Activated naive CD4-positive, alpha-beta T cell treated with anti-CD3 and anti-CD28 coated beads for 36 hours (primary cell): ENCODE measurements around the gene GRM1. TPM values are rescaled to one million over a fixed set of nuclear protein-coding genes. Genes with fewer than 3 reads are reported as not detected.

Source experiments
- CTCF ChIA-PET: fragments of 350-600 bp; sonication (Branson Sonifier 250); formaldehyde crosslinking; loops from one replicate; lab custom pipeline; 2021; ENCODE audit warnings: antibody characterized with exemption; lab: Charles Lee
- DNase-seq: peaks from one replicate; pipeline ENCODE4 v3.0.0-alpha.2; 2020
- H3K27ac Mint-ChIP-seq: one replicate; pipeline ENCODE4 v1.8.0; 2021; ENCODE audit warnings: mild to moderate bottlenecking, mixed read lengths
- H3K27me3 Mint-ChIP-seq: one replicate; pipeline ENCODE4 v1.8.0; 2021; ENCODE audit warnings: low read depth, mixed read lengths
- H3K36me3 Mint-ChIP-seq: one replicate; pipeline ENCODE4 v1.8.0; 2021; ENCODE audit warnings: low read depth, mixed read lengths
- H3K4me1 Mint-ChIP-seq: one replicate; pipeline ENCODE4 v1.8.0; 2021; ENCODE audit warnings: low read depth, mixed read lengths
- H3K4me3 Mint-ChIP-seq: one replicate; pipeline ENCODE4 v1.8.0; 2021; ENCODE audit warnings: mild to moderate bottlenecking, moderate library complexity, mixed read lengths
- H3K9me3 Mint-ChIP-seq: one replicate; pipeline ENCODE4 v1.8.0; 2021; ENCODE audit warnings: mixed read lengths
- intact Hi-C: fragments of 100-400 bp; cut with micrococcal nuclease; formaldehyde crosslinking; loops from one replicate; pipeline ENCODE4 v1.15.1; 2023
- total RNA-seq, 2 experiments: library from RNA; stranded (reverse); gene quantifications; one replicate each; pipeline ENCODE4 v1.2.3, GENCODE V29; 2021

GRM1 gene
- total RNA-seq, 2 experiments from 2014 or later, result not detected

- Mint-ChIP-seq H3K36me3 (no peaks in the 10 kb centered on the region), H3K4me1 (no peaks in the 10 kb centered on the region), H3K27ac (no peak overlapping the region), H3K4me3 (no peak overlapping the region), H3K9me3 (no peaks in the 10 kb centered on the region), H3K27me3 (peaks cover 4% of the 10 kb centered on the region)
- CTCF ChIA-PET, result no interaction called here
- intact Hi-C loops, result no loop called here
- no peak for DNase-seq
These were observed 261.1 kb downstream of the GRM1 start for GRCh38 chr6:146289816-146290588.

- intact Hi-C loops, result no loop called here
- no peak for DNase-seq
These were observed 261.7 kb downstream of the GRM1 start for GRCh38 chr6:146290589-146290901.

GRCh38 chr6:146292506-146292905 is 263.6 kb downstream of the GRM1 start:
- Mint-ChIP-seq H3K36me3 (no peaks in the 10 kb centered on the region), H3K27me3 (peaks cover 4% of the 10 kb centered on the region), H3K27ac (no peak overlapping the region), H3K4me1 (no peaks in the 10 kb centered on the region), H3K9me3 (no peaks in the 10 kb centered on the region), H3K4me3 (no peak overlapping the region)
- intact Hi-C loops, result no loop called here
- DNase-seq, result no peak
- CTCF ChIA-PET, result no interaction called here

More at GRCh38 chr6:146290589-146290901, 261.7 kb downstream of the GRM1 start:
- Mint-ChIP-seq H3K27me3 (peaks cover 4% of the 10 kb centered on the region), H3K4me3 (no peak overlapping the region), H3K4me1 (no peaks in the 10 kb centered on the region), H3K9me3 (no peaks in the 10 kb centered on the region), H3K27ac (no peak overlapping the region), H3K36me3 (no peaks in the 10 kb centered on the region)
- CTCF ChIA-PET, result no interaction called here

- Mint-ChIP-seq H3K27me3 (peaks cover 2% of the 10 kb centered on the region), H3K4me1 (no peaks in the 10 kb centered on the region), H3K27ac (no peak overlapping the region)
These were observed 266.8 kb downstream of the GRM1 start for GRCh38 chr6:146295695-146296094.

GRCh38 chr6:146297815-146298214 is 269.0 kb downstream of the GRM1 start:
- intact Hi-C loops, result no loop called here
- CTCF ChIA-PET, result interaction anchor here (1.2 kb wide), 1 partner anchor 10 kb away, joined by 3 read pairs; no protein-coding TSS in a partner anchor
- no peak for DNase-seq
- Mint-ChIP-seq H3K27ac (no peak overlapping the region), H3K4me3 (no peak overlapping the region), H3K27me3 (peaks cover 2% of the 10 kb centered on the region), H3K4me1 (no peaks in the 10 kb centered on the region), H3K9me3 (no peaks in the 10 kb centered on the region), H3K36me3 (no peaks in the 10 kb centered on the region)

More at GRCh38 chr6:146295695-146296094, 266.8 kb downstream of the GRM1 start:
- Mint-ChIP-seq H3K9me3 (no peaks in the 10 kb centered on the region), H3K4me3 (no peak overlapping the region), H3K36me3 (no peaks in the 10 kb centered on the region)
- intact Hi-C loops, result no loop called here
- CTCF ChIA-PET, result no interaction called here
- DNase-seq, result no peak

GRCh38 chr6:146300521-146300920 is 271.7 kb downstream of the GRM1 start:
- Mint-ChIP-seq H3K4me3 (no peak overlapping the region), H3K27ac (no peak overlapping the region), H3K9me3 (no peaks in the 10 kb centered on the region), H3K4me1 (no peaks in the 10 kb centered on the region), H3K27me3 (peaks cover 2% of the 10 kb centered on the region), H3K36me3 (no peaks in the 10 kb centered on the region)
- CTCF ChIA-PET, result no interaction called here
- intact Hi-C loops, result no loop called here
- no peak for DNase-seq

GRCh38 chr6:146301764-146302163 is 272.9 kb downstream of the GRM1 start:
- no peak overlapping the region for H3K27ac Mint-ChIP-seq
- intact Hi-C loops, result no loop called here
- H3K27me3 Mint-ChIP-seq, result peaks cover 2% of the 10 kb centered on the region
- CTCF ChIA-PET, result no interaction called here
- no peaks in the 10 kb centered on the region for H3K9me3 Mint-ChIP-seq
- H3K4me3 Mint-ChIP-seq, result no peak overlapping the region
- no peak for DNase-seq
- no peaks in the 10 kb centered on the region for H3K4me1 Mint-ChIP-seq
- no peaks in the 10 kb centered on the region for H3K36me3 Mint-ChIP-seq

GRCh38 chr6:146302994-146303393 is 274.1 kb downstream of the GRM1 start:
- intact Hi-C loops, result no loop called here
- CTCF ChIA-PET, result no interaction called here
- H3K36me3 Mint-ChIP-seq, result no peaks in the 10 kb centered on the region
- no peak overlapping the region for H3K4me3 Mint-ChIP-seq
- no peak overlapping the region for H3K27ac Mint-ChIP-seq
- no peaks in the 10 kb centered on the region for H3K9me3 Mint-ChIP-seq
- H3K27me3 Mint-ChIP-seq, result peaks cover 2% of the 10 kb centered on the region
- no peaks in the 10 kb centered on the region for H3K4me1 Mint-ChIP-seq
- DNase-seq, result no peak

GRCh38 chr6:146304181-146304580 is 275.3 kb downstream of the GRM1 start:
- Mint-ChIP-seq H3K4me1 (no peaks in the 10 kb centered on the region), H3K9me3 (no peaks in the 10 kb centered on the region), H3K36me3 (no peaks in the 10 kb centered on the region), H3K27ac (no peak overlapping the region), H3K4me3 (no peak overlapping the region), H3K27me3 (no peaks in the 10 kb centered on the region)
- intact Hi-C loops, result no loop called here
- CTCF ChIA-PET, result no interaction called here
- DNase-seq, result no peak

GRCh38 chr6:146305092-146305491 is 276.2 kb downstream of the GRM1 start:
- H3K27ac Mint-ChIP-seq, result no peak overlapping the region
- no peaks in the 10 kb centered on the region for H3K9me3 Mint-ChIP-seq
- H3K4me1 Mint-ChIP-seq, result no peaks in the 10 kb centered on the region

GRCh38 chr6:146305951-146306350 is 277.1 kb downstream of the GRM1 start:
- Mint-ChIP-seq H3K4me1 (no peaks in the 10 kb centered on the region), H3K27ac (no peak overlapping the region), H3K36me3 (no peaks in the 10 kb centered on the region), H3K9me3 (no peaks in the 10 kb centered on the region), H3K4me3 (no peak overlapping the region), H3K27me3 (no peaks in the 10 kb centered on the region)
- DNase-seq, result no peak
- intact Hi-C loops, result no loop called here
- CTCF ChIA-PET, result no interaction called here

More at GRCh38 chr6:146305092-146305491, 276.2 kb downstream of the GRM1 start:
- CTCF ChIA-PET, result no interaction called here
- Mint-ChIP-seq H3K36me3 (no peaks in the 10 kb centered on the region), H3K27me3 (no peaks in the 10 kb centered on the region), H3K4me3 (no peak overlapping the region)
- intact Hi-C loops, result no loop called here
- DNase-seq, result no peak

- Mint-ChIP-seq H3K4me3 (no peak overlapping the region), H3K27ac (no peak overlapping the region), H3K36me3 (no peaks in the 10 kb centered on the region), H3K27me3 (no peaks in the 10 kb centered on the region), H3K4me1 (no peaks in the 10 kb centered on the region), H3K9me3 (no peaks in the 10 kb centered on the region)
- DNase-seq, result no peak
- intact Hi-C loops, result no loop called here
- CTCF ChIA-PET, result no interaction called here
These were observed 281.8 kb downstream of the GRM1 start for GRCh38 chr6:146310628-146311027.

GRCh38 chr6:146311079-146311478 is 282.2 kb downstream of the GRM1 start:
- H3K36me3 Mint-ChIP-seq, result no peaks in the 10 kb centered on the region
- DNase-seq, result no peak
- CTCF ChIA-PET, result no interaction called here
- H3K4me3 Mint-ChIP-seq, result no peak overlapping the region
- H3K27me3 Mint-ChIP-seq, result no peaks in the 10 kb centered on the region
- intact Hi-C loops, result no loop called here
- no peaks in the 10 kb centered on the region for H3K4me1 Mint-ChIP-seq
- H3K9me3 Mint-ChIP-seq, result no peaks in the 10 kb centered on the region
- no peak overlapping the region for H3K27ac Mint-ChIP-seq
